ENCODE results near the gene PLK3.
"Not testable (repeated sequence)": the region's sequence is repeated elsewhere in the genome, so short reads cannot be mapped to it uniquely, and the experiment has no call there.

Gene PLK3

DNA sequence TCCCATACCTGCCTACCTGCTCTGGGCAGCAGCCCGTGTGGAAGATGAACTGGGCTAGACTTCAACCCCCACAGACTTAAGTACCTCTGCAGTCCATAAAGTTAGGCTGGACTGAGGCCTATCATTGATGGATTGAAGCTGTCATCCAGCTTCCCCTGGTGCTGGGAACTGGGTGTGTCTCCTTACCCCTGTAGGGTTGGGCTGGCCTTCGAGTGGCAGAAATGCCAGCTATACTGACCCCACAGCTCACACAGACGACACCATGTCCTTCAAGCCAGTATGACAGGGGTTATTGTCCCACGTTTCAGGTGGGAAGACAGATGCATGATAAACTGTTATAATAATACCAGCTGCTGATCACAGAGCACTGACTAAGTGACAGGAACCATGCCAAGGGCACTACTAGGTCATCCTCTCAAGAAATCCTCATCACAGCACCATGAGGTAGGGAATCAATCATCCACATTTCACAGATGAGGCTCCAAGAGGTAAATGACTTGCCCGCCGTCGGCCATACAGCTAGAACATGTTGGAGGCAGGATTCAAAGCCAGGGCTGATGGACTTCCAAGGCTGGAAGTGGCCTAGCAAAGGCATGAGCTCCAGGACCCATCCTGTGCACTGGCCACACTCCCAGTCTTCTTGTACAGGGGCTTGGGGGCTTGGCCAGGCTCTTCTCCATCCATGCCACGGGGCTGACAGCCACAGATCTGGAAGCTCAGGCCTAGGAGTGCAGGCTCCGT is 11.9 kb upstream of the PLK3 start, which contains the start of gene BEST4:
Gene BEST4 (minus strand): TSS at position 51 of the 741 bp plus-strand sequence. CDS start 465 bp downstream, outside the sequence.
- no peak for DNase-seq

GRCh38 chr1:44790968-44791801 is 9.0 kb upstream of the PLK3 start:
- no peak for DNase-seq

DNA sequence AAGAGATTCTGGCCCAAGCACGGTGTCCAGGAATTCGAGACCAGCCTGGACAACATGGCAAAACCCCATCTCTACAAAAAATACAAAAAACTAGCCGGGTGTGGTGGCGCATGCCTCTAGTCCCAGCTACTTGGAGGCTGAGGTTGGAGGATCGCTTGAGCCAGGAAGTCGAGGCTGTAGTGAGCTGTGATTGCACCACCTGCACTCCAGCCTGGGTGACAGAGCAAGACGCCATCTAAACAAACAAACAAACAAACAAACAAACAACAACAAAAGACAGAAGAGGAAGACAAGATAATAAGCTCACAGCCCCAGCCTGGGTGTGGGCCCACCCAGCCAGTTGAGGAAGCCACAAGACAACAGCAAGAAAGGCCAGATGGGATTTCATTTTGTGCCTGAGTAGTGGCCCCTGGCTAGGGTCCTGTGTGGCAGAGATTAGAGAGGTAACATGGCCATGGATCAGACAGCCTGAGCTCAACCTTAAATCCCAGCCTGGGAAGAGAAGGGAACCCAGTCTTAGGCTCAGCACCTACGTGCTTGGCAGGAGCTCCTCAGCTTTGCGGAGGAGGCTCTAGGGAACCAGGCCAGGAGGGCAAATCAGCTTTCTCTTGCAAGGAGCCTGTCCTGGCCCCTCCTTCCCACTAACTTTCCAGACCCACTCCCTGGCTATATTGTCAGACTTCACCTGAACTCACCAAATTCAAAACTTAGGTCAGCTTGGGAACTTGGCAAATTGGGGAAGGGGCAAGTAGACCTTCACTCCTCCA is 7.3 kb upstream of the PLK3 start:
- DNase-seq, result no peak

DNA sequence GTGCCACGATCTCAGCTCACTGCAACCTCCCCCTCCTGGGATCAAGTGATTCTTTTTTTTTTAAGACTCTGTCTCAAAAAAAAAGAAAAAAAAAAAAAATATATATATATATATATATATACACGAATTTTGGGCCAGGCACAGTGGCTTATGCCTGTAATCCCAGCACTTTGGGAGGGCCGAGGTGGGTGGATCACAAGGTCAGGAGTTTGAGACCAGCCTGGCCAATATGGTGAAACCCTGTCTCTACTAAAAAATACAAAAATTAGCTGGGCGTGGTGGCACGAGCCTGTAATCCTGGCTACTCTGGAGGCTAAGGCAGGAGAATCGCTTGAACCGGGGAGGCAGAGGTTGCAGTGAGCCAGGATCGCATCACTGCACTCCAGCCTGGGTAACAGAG is 2.3 kb upstream of the PLK3 start:
- not testable (repeated sequence) for DNase-seq

GRCh38 chr1:44798481-44799365 is 1.5 kb upstream of the PLK3 start:
- DNase-seq, result no peak

- no peak for DNase-seq
These were observed 1.5 kb downstream of the PLK3 start for GRCh38 chr1:44801491-44802305.

DNA sequence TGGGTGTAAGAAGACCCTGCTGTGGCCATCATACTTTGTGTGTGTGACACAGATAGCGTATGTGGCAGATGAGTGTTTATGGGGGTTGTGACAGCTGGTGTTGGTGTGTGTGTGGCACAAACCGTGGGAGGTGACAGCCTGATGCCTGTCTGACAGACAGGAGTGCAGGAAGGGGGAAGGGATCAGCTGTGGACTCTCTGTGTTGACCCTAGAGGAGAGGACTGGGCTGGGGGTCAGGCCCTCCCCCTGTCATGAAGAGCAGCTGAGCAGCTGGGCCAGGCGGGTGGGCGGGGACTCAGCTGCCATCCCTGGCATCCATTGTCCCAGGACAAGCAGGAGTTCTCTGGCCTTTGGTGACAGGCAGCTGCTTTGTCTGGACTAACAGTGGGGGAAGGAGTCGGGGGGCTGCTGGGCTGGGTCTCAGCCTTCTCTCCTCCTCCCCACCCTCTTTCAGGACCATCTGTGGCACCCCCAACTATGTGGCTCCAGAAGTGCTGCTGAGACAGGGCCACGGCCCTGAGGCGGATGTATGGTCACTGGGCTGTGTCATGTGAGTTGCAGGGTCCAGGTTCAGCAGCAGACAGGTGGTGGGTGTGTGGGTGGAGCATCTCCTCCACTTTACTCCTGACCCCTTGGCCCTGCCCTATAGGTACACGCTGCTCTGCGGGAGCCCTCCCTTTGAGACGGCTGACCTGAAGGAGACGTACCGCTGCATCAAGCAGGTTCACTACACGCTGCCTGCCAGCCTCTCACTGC is 2.3 kb downstream of the PLK3 start:
- no peak for DNase-seq

GRCh38 chr1:44803062-44803311 is 2.8 kb downstream of the PLK3 start:
- DNase-seq, result no peak

GRCh38 chr1:44803312-44804095 is 3.3 kb downstream of the PLK3 start:
- no peak for DNase-seq

DNA sequence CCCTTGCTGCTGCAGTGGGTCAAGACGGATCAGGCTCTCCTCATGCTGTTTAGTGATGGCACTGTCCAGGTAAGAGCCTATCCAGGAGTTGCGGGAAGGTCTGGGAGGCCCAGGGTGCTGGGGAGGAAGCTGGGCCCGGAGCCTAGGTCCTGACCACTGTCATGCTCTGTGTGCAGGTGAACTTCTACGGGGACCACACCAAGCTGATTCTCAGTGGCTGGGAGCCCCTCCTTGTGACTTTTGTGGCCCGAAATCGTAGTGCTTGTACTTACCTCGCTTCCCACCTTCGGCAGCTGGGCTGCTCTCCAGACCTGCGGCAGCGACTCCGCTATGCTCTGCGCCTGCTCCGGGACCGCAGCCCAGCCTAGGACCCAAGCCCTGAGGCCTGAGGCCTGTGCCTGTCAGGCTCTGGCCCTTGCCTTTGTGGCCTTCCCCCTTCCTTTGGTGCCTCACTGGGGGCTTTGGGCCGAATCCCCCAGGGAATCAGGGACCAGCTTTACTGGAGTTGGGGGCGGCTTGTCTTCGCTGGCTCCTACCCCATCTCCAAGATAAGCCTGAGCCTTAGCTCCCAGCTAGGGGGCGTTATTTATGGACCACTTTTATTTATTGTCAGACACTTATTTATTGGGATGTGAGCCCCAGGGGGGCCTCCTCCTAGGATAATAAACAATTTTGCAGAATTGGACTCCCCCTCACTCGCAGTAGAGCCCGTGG is 5.3 kb downstream of the PLK3 start:
- DNase-seq, result no peak

GRCh38 chr1:44806025-44806703 is 6.0 kb downstream of the PLK3 start:
- DNase-seq, result no peak

DNA sequence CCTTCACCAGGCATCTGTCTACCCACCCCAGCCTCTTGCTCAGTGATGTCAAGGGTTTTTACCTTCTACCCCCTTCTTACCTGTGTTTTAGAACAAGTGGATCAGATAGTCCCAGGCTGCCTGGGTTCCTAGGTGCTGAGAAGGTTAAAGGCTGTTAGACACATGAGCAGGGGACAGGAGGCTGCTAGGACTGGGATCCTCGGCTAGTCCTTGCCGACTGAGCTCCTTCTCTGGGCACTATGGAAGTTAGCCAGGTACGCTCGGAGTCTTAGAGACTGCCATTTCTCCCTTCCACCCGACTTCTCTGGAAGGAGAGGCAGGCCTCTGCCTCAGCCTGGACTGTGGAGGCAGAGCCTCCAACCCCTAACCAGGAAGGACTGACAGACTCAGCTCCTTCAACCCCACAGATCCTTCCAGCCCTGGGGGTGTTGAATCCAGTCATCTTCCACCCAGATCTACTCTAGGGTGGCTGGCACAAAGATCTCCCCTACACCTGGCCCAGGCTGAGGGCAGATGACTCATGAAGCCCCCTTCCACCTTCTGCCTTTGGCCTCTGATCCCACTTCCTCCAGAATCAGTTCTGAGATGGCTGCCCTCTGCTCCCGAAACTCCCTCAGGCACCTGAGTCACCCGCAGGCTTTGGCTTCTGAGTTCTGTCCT is 6.7 kb downstream of the PLK3 start, which contains the start of gene DYNLT4:
Gene DYNLT4 (minus strand): TSS at position 648 of the 660 bp plus-strand sequence. CDS start 683 bp downstream, outside the sequence.
- DNase-seq, result no peak

- peak; percentile 89 for DNase-seq
These were observed 7.3 kb downstream of the PLK3 start for GRCh38 chr1:44807364-44808062.

- DNase-seq, result peak; percentile 22
These were observed 8.1 kb downstream of the PLK3 start, which contains the start of gene BTBD19 for GRCh38 chr1:44808063-44808937. BTBD19 (plus strand) TSS chr1:44808523; CDS start chr1:44808821, 298 bp downstream.

- DNase-seq, result peak; percentile 81
These were observed 9.1 kb downstream of the PLK3 start for GRCh38 chr1:44808938-44809917.
